ENCODE results near the gene CNTNAP2. TPM values are rescaled to one million over a fixed set of nuclear protein-coding genes. Genes with fewer than 3 reads are reported as not detected.

The CNTNAP2 gene
- total RNA-seq, 4 donors from 2014 or later, result 0.42 to 0.71 TPM; not detected in 2

GRCh38 chr7:147251751-147252325 is 1135.2 kb downstream of the CNTNAP2 start:
- H3K4me3 ChIP-seq (ENCODE audit: low read depth, poor library complexity, severe bottlenecking), result no peak overlapping the region
- TF ChIP-seq CTCF (IDR thresholded peaks at IDR 0.05), result no peak
- TF ChIP-seq POLR2A (IDR thresholded peaks at IDR 0.05), result no peak

GRCh38 chr7:147261693-147262092 is 1145.1 kb downstream of the CNTNAP2 start:
- TF ChIP-seq POLR2A (IDR thresholded peaks at IDR 0.05) (no peak), CTCF (IDR thresholded peaks at IDR 0.05) (no peak)
- intact Hi-C loops (cut with DNase I; ENCODE audit: low total_unique reads), result no loop called here
- no peak for DNase-seq (ENCODE audit: low spot score in 2 of 2)
- WGBS, 2 donors, result 96 to 98% methylated on average over 1 of the region's 1 CpG
- H3K4me3 ChIP-seq (ENCODE audit: low read depth, poor library complexity, severe bottlenecking), result no peak overlapping the region

More at GRCh38 chr7:147251751-147252325, 1135.2 kb downstream of the CNTNAP2 start:
- no peak for DNase-seq (ENCODE audit: low spot score in 2 of 2)
- WGBS, 2 donors, result 32 to 50% methylated on average over 1 of the region's 1 CpG
- intact Hi-C loops (cut with DNase I; ENCODE audit: low total_unique reads), result no loop called here

- H3K4me3 ChIP-seq (ENCODE audit: low read depth, poor library complexity, severe bottlenecking), result no peak overlapping the region
- DNase-seq (ENCODE audit: low spot score in 2 of 2), result no peak
- TF ChIP-seq CTCF (IDR thresholded peaks at IDR 0.05) (no peak), POLR2A (IDR thresholded peaks at IDR 0.05) (no peak)
- WGBS, 2 donors, result 86 to 89% methylated on average over 4 to 8 of the region's 8 CpGs
- intact Hi-C loops (cut with DNase I; ENCODE audit: low total_unique reads), result no loop called here
These were observed 1148.9 kb downstream of the CNTNAP2 start for GRCh38 chr7:147265528-147265927.

GRCh38 chr7:147276106-147276505 is 1159.5 kb downstream of the CNTNAP2 start:
- no peak for DNase-seq (ENCODE audit: low spot score in 2 of 2)
- intact Hi-C loops (cut with DNase I; ENCODE audit: low total_unique reads), result no loop called here
- TF ChIP-seq CTCF (IDR thresholded peaks at IDR 0.05), result no peak
- H3K4me3 ChIP-seq (ENCODE audit: low read depth, poor library complexity, severe bottlenecking), result no peak overlapping the region
- WGBS, 2 donors, result 52 to 71% methylated on average over 1 of the region's 1 CpG

- DNase-seq (ENCODE audit: low spot score in 2 of 2), result no peak
- intact Hi-C loops (cut with DNase I; ENCODE audit: low total_unique reads), result no loop called here
- TF ChIP-seq CTCF (IDR thresholded peaks at IDR 0.05) (no peak), POLR2A (IDR thresholded peaks at IDR 0.05) (no peak)
- H3K4me3 ChIP-seq (ENCODE audit: low read depth, poor library complexity, severe bottlenecking), result no peak overlapping the region
- WGBS, 2 donors, result 21 to 28% methylated on average over 6 of the region's 6 CpGs
These were observed 1160.3 kb downstream of the CNTNAP2 start for GRCh38 chr7:147276783-147277370.

- DNase-seq (ENCODE audit: low spot score in 2 of 2), result no peak
- intact Hi-C loops (cut with DNase I; ENCODE audit: low total_unique reads), result no loop called here
- WGBS, 2 donors, result 77 to 83% methylated on average over 4 of the region's 4 CpGs
- no peak overlapping the region for H3K4me3 ChIP-seq (ENCODE audit: low read depth, poor library complexity, severe bottlenecking)
- no peak for TF ChIP-seq CTCF (IDR thresholded peaks at IDR 0.05)
- no peak for TF ChIP-seq POLR2A (IDR thresholded peaks at IDR 0.05)
These were observed 1162.9 kb downstream of the CNTNAP2 start for GRCh38 chr7:147279514-147279913.

Measured in lower leg skin (tissue), 4 donors.